LNCaP clone FGC (cell line): ENCODE measurements around the gene PLXNC1.

Experiments
- DNase-seq: peaks from one replicate; pipeline ENCODE4 v3.0.0-alpha.2; 2011; ENCODE audit warnings: low read depth
- H3K4me3 ChIP-seq: 2 replicates; pipeline ENCODE4 v1.5.1; 2011; ENCODE audit warnings: mild to moderate bottlenecking, low read depth, low read length, control low read depth
- CTCF ChIP-seq: IDR thresholded peaks from 2 replicates; pipeline ENCODE4 v1.5.1; 2012; ENCODE audit warnings: mild to moderate bottlenecking; ENCODE audit not compliant: control insufficient read depth, insufficient read depth; ENCODE audit errors: extremely low read depth

PLXNC1 gene

GRCh38 chr12:94116191-94116590 lies 32.2 kb upstream of the PLXNC1 start:
- no peak for DNase-seq
- H3K4me3 ChIP-seq: no peak overlapping the region
- TF ChIP-seq CTCF: no peak

- no peak for TF ChIP-seq CTCF
- no peak for DNase-seq
Observed at GRCh38 chr12:94121886-94122285, 26.5 kb upstream of the PLXNC1 start.

GRCh38 chr12:94122591-94122990 lies 25.8 kb upstream of the PLXNC1 start:
- DNase-seq: no peak
- H3K4me3 ChIP-seq: no peak overlapping the region
- TF ChIP-seq CTCF: no peak

More at GRCh38 chr12:94121886-94122285, 26.5 kb upstream of the PLXNC1 start:
- H3K4me3 ChIP-seq: no peak overlapping the region

GRCh38 chr12:94123127-94123526 lies 25.2 kb upstream of the PLXNC1 start:
- no peak overlapping the region for H3K4me3 ChIP-seq
- DNase-seq: no peak
- TF ChIP-seq CTCF: no peak

- no peak for DNase-seq
- H3K4me3 ChIP-seq: no peak overlapping the region
- no peak for TF ChIP-seq CTCF
Observed at GRCh38 chr12:94126067-94126466, 22.3 kb upstream of the PLXNC1 start.

- H3K4me3 ChIP-seq: no peak overlapping the region
- TF ChIP-seq CTCF: no peak
- no peak for DNase-seq
Observed at GRCh38 chr12:94127239-94128131, 20.9 kb upstream of the PLXNC1 start.

GRCh38 chr12:94128280-94128679 lies 20.1 kb upstream of the PLXNC1 start:
- DNase-seq: no peak
- no peak overlapping the region for H3K4me3 ChIP-seq
- TF ChIP-seq CTCF: no peak
